ENCODE data around the gene FLVCR2. TPM values are rescaled to one million over a fixed set of nuclear protein-coding genes. Genes with fewer than 3 reads are reported as not detected.

The FLVCR2 gene
- polyA plus RNA-seq, 1 of the 3 experiments (the other 2 are of a cell fraction) = 0.05 TPM

DNA sequence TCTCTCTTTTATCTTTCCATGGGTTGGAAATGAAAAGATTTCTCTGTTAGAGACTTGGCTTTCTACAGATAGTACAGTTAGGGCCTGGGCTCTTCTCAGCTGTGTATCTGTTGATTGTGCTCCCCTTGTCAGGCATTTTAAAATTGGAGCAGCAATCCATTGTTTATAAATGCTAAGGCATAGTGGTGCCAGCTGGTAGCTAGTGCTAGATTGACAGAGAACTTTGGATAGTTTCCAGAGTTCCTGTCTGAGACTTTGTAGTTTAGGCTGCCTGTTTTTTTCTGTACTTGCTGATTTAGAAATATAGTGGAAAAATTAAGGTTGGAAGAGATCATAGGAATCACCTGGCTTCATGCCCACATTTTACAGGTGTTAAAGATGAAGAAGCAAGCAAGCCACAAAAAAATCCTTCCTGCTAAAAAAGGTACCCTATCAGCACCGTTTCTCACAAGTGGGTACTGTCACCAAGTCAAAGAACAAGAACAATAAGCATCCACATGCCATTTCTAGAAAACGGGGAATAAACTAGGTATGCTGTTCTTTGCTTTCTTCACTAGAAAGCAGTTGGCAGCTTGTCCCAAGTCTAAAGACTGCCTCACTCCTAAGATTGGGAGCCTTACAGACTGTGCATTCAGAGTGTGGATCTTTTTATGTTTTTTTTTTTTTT lies 88.8 kb downstream of the FLVCR2 start (continued):
- TF ChIP-seq EZH2phosphoT487 (IDR thresholded peaks at IDR 0.05; ENCODE audit: borderline replicate concordance, low read depth) = no peak
- TF ChIP-seq GATA2 (CRISPR knock-in tag; IDR thresholded peaks at IDR 0.05) = no peak

DNA sequence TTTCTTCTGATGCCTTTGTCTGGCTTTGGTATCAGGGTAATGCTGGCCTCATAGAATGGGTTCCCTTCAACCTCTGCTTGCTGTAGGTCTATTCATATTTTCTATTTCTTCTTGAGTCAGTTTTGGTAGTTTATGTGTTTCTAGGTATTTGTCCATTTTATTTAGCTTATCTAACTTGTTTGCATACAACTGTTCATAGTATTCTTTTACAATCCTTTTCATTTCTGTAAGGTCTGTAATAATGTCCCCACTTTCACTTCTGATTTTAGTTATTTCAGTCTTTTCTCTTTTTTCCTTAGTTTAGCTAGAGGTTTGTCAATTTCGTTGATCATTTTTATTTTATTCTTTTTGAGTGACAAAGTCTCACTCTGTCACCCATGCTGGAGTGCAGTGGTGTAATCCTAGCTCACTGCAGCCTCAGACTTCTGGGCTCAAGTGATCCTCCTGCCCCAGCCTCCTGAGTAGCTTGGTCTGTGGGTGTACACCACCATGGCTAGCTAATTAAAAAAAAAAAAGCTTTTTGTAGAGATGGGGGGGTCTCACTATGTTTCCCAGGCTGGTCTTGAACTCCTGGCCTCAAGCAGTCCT lies 94.3 kb downstream of the FLVCR2 start:
- H3K9me3 ChIP-seq = no peaks in the 10 kb centered on the region
- CTCF ChIA-PET = interaction anchor here (1.1 to 2.3 kb wide), 3 partner anchors 18 to 310 kb away, joined by 3 to 8 read pairs (median 5); partner anchors contain the start of gene TGFB3
- peaks cover 14% of the 10 kb centered on the region; the same call in 1 of the 2 replicates for H3K79me2 ChIP-seq (ENCODE audit: insufficient read depth)
- no peaks in the 10 kb centered on the region for H3K4me1 ChIP-seq (ENCODE audit: control insufficient read depth in 1 of 2, insufficient read depth in 2 of 2, low read depth in 1 of 2, low read length in 1 of 2)
- H4K20me1 ChIP-seq (ENCODE audit: insufficient read depth) = no peaks in the 10 kb centered on the region
- H3F3A ChIP-seq (replicated peaks; ENCODE audit: insufficient read depth) = no peaks in the 10 kb centered on the region
- no peak overlapping the region for H3K4me2 ChIP-seq
- H3K27me3 ChIP-seq (ENCODE audit: insufficient read depth) = no peaks in the 10 kb centered on the region
- no peak overlapping the region for H2AFZ ChIP-seq (ENCODE audit: low read depth)
- H3K36me3 ChIP-seq (replicated peaks in 1 of 2; ENCODE audit: control insufficient read depth in 1 of 2, insufficient read depth in 2 of 2, low read length in 1 of 2) = peaks cover 29 to 49% of the 10 kb centered on the region in 2 experiments
- H3K27ac ChIP-seq (ENCODE audit: low read depth in 2 of 2, low read length in 1 of 2) = no peak overlapping the region
- TF ChIP-seq TCF12 (IDR thresholded peaks at IDR 0.05) (no peak), SIN3A (IDR thresholded peaks at IDR 0.05; ENCODE audit: borderline replicate concordance, low read depth, low read length) (no peak), MAX (IDR thresholded peaks at IDR 0.05; ENCODE audit: low read depth) (no peak), EZH2phosphoT487 (IDR thresholded peaks at IDR 0.05; ENCODE audit: borderline replicate concordance, low read depth) (no peak)
- DNase-seq = no peak
- POLR2A ChIA-PET = no interaction called here
- H3K9me2 ChIP-seq = no peaks in the 10 kb centered on the region
- H3K4me3 ChIP-seq (ENCODE audit: low read depth in 2 of 2, low read length in 1 of 2) = no peak overlapping the region
- 90% methylated on average over 1 of the region's 1 CpG for WGBS (ENCODE audit: low lambda C conversion rate)
- H3K9ac ChIP-seq = no peak overlapping the region

- no peak overlapping the region for H2AFZ ChIP-seq (ENCODE audit: low read depth)
- H3K27me3 ChIP-seq (ENCODE audit: insufficient read depth) = no peaks in the 10 kb centered on the region
- H3K27ac ChIP-seq (ENCODE audit: low read depth in 2 of 2, low read length in 1 of 2) = no peak overlapping the region
- ChIA-PET CTCF (interaction anchor here (1.1 to 2.3 kb wide), 3 partner anchors 19 to 309 kb away, joined by 3 to 8 read pairs (median 5); partner anchors contain the start of gene TGFB3), POLR2A (no interaction called here)
- TF ChIP-seq TEAD4 (IDR thresholded peaks at IDR 0.05; ENCODE audit: borderline replicate concordance, insufficient read depth) = no peak
- no peak for TF ChIP-seq NRF1 (IDR thresholded peaks at IDR 0.05; ENCODE audit: low read depth, low read length)
- TF ChIP-seq RCOR1 (IDR thresholded peaks at IDR 0.05; ENCODE audit: low read length) = no peak
- TF ChIP-seq, protein P1, sequence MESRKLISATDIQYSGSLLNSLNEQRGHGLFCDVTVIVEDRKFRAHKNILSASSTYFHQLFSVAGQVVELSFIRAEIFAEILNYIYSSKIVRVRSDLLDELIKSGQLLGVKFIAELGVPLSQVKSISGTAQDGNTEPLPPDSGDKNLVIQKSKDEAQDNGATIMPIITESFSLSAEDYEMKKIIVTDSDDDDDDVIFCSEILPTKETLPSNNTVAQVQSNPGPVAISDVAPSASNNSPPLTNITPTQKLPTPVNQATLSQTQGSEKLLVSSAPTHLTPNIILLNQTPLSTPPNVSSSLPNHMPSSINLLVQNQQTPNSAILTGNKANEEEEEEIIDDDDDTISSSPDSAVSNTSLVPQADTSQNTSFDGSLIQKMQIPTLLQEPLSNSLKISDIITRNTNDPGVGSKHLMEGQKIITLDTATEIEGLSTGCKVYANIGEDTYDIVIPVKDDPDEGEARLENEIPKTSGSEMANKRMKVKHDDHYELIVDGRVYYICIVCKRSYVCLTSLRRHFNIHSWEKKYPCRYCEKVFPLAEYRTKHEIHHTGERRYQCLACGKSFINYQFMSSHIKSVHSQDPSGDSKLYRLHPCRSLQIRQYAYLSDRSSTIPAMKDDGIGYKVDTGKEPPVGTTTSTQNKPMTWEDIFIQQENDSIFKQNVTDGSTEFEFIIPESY (IDR thresholded peaks at IDR 0.05; ENCODE audit: borderline replicate concordance, low read depth) = no peak
- no peak for TF ChIP-seq MEF2A (IDR thresholded peaks at IDR 0.05; ENCODE audit: borderline replicate concordance, low read depth)
- TF ChIP-seq CHD2 (IDR thresholded peaks at IDR 0.05; ENCODE audit: low read length, partially characterized antibody) = no peak
- no peak for TF ChIP-seq GATA2 (CRISPR knock-in tag; IDR thresholded peaks at IDR 0.05)
- no peak for DNase-seq
- H3K9me3 ChIP-seq = no peaks in the 10 kb centered on the region
- H3K4me2 ChIP-seq = no peak overlapping the region
- H3F3A ChIP-seq (replicated peaks; ENCODE audit: insufficient read depth) = no peaks in the 10 kb centered on the region
- H4K20me1 ChIP-seq (ENCODE audit: insufficient read depth) = no peaks in the 10 kb centered on the region
- H3K4me1 ChIP-seq (ENCODE audit: control insufficient read depth in 1 of 2, insufficient read depth in 2 of 2, low read depth in 1 of 2, low read length in 1 of 2) = no peaks in the 10 kb centered on the region
- peaks cover 29 to 47% of the 10 kb centered on the region in 2 experiments for H3K36me3 ChIP-seq (replicated peaks in 1 of 2; ENCODE audit: control insufficient read depth in 1 of 2, insufficient read depth in 2 of 2, low read length in 1 of 2)
- H3K4me3 ChIP-seq (ENCODE audit: low read depth in 2 of 2, low read length in 1 of 2) = no peak overlapping the region
- no peaks in the 10 kb centered on the region for H3K9me2 ChIP-seq
- H3K9ac ChIP-seq = no peak overlapping the region
- WGBS (ENCODE audit: low lambda C conversion rate) = 95% methylated on average over 4 of the region's 4 CpGs
- H3K79me2 ChIP-seq (ENCODE audit: insufficient read depth) = peaks cover 14% of the 10 kb centered on the region; the same call in 1 of the 2 replicates
Measured at GRCh38 chr14:75673345-75674035, 95.1 kb downstream of the FLVCR2 start.

All from SK-N-SH (cell line).